Neuronal stem cell (in vitro differentiated cells): Measurements from ENCODE around the gene KDM4C.

ENCODE experiments used
- DNase-seq: peaks from one replicate; pipeline ENCODE4 v3.0.0-alpha.2; 2013; ENCODE audit warnings: low spot score
- H2AFZ ChIP-seq: one replicate; pipeline ENCODE4 v1.6.1; 2013; ENCODE audit warnings: mild to moderate bottlenecking, low read length, inconsistent platforms
- H2AK5ac ChIP-seq: 2 replicates; pipeline ENCODE4 v1.6.1; 2013; ENCODE audit warnings: low read depth, mild to moderate bottlenecking, inconsistent platforms, low read length, moderate library complexity, mixed read lengths
- H2BK120ac ChIP-seq: 2 replicates; pipeline ENCODE4 v1.6.1; 2013; ENCODE audit warnings: low read depth, mild to moderate bottlenecking, inconsistent platforms, low read length, moderate library complexity, mixed read lengths
- H2BK12ac ChIP-seq: one replicate; pipeline ENCODE4 v1.6.1; 2013; ENCODE audit warnings: low read length, inconsistent platforms
- H2BK15ac ChIP-seq: 2 replicates; pipeline ENCODE4 v1.6.1; 2013; ENCODE audit warnings: mild to moderate bottlenecking, low read length, inconsistent platforms, mixed read lengths
- H2BK5ac ChIP-seq: one replicate; pipeline ENCODE4 v1.6.1; 2013; ENCODE audit warnings: inconsistent platforms, mild to moderate bottlenecking, low read length, moderate library complexity
- H3K14ac ChIP-seq: one replicate; pipeline ENCODE4 v1.6.1; 2013; ENCODE audit warnings: low read length, inconsistent platforms
- H3K18ac ChIP-seq: 2 replicates; pipeline ENCODE4 v1.6.1; 2013; ENCODE audit warnings: low read length, inconsistent platforms
- H3K23ac ChIP-seq: 2 replicates; pipeline ENCODE4 v1.6.1; 2013; ENCODE audit warnings: low read depth, mild to moderate bottlenecking, mixed read lengths, low read length, inconsistent platforms; ENCODE audit not compliant: poor library complexity
- H3K27ac ChIP-seq: replicated peaks from 3 replicates; pipeline ENCODE4 v1.5.1; 2013; ENCODE audit warnings: low read length, inconsistent platforms
- H3K27me3 ChIP-seq, 3 experiments: 2 replicates each; pipeline ENCODE4 v1.6.1; 2013; ENCODE audit warnings: low read length in 3 of 3, mild to moderate bottlenecking in 2 of 3, inconsistent platforms in 1 of 3, low read depth in 1 of 3, mixed read lengths in 1 of 3, moderate library complexity in 1 of 3; ENCODE audit not compliant: control insufficient read depth in 3 of 3, insufficient read depth in 3 of 3
- H3K36me3 ChIP-seq, 2 donors: replicated peaks in 1 of 2; 2 replicates each; pipeline ENCODE4 v1.6.1; 2013; ENCODE audit warnings: low read length in 2 of 2; ENCODE audit not compliant: control insufficient read depth in 2 of 2, insufficient read depth in 2 of 2
- H3K4ac ChIP-seq: 2 replicates; pipeline ENCODE4 v1.6.1; 2013; ENCODE audit warnings: inconsistent platforms, mild to moderate bottlenecking, low read length, moderate library complexity
- H3K4me1 ChIP-seq, 2 donors: 1 replicate in 1 of 2; 2 replicates in 1 of 2; pipeline ENCODE4 v1.6.1; 2013; ENCODE audit warnings: low read length in 2 of 2, low read depth in 1 of 2; ENCODE audit not compliant: control insufficient read depth in 2 of 2, insufficient read depth in 1 of 2
- H3K4me2 ChIP-seq: one replicate; pipeline ENCODE4 v1.6.1; 2013; ENCODE audit warnings: mild to moderate bottlenecking, low read length, inconsistent platforms; ENCODE audit not compliant: insufficient read depth, poor library complexity, severe bottlenecking
- H3K4me3 ChIP-seq, 2 donors: 2 replicates each; pipeline ENCODE4 v1.5.1; 2013; ENCODE audit warnings: low read length in 2 of 2, mild to moderate bottlenecking in 2 of 2, inconsistent platforms in 1 of 2, moderate library complexity in 1 of 2
- H3K79me1 ChIP-seq: one replicate; pipeline ENCODE4 v1.6.1; 2013; ENCODE audit warnings: low read depth, mild to moderate bottlenecking, inconsistent platforms, low read length, moderate library complexity
- H3K9ac ChIP-seq: one replicate; pipeline ENCODE4 v1.6.1; 2013; ENCODE audit warnings: mild to moderate bottlenecking, low read depth, low read length, inconsistent platforms; ENCODE audit not compliant: poor library complexity
- H3K9me3 ChIP-seq, 2 donors: replicated peaks in 1 of 2; 2 replicates each; pipeline versions ENCODE3 to v1.6.1; 2013; ENCODE audit warnings: low read length in 2 of 2, mild to moderate bottlenecking in 2 of 2, inconsistent platforms in 1 of 2, low read depth in 1 of 2, mixed read lengths in 1 of 2, moderate library complexity in 1 of 2; ENCODE audit not compliant: control insufficient read depth in 2 of 2, insufficient read depth in 1 of 2
- H4K8ac ChIP-seq: one replicate; pipeline ENCODE4 v1.6.1; 2013; ENCODE audit warnings: low read depth, mild to moderate bottlenecking, inconsistent platforms, low read length, moderate library complexity
- H4K91ac ChIP-seq: one replicate; pipeline ENCODE4 v1.6.1; 2013; ENCODE audit warnings: low read length, low read depth, mild to moderate bottlenecking, inconsistent platforms; ENCODE audit not compliant: poor library complexity
- WGBS, 2 donors: extraction: QIAGEN DNeasy Blood & Tissue Kit; methylation state at CpG; one replicate each; pipeline ENCODE4 v1.1.7; 2013; ENCODE audit warnings: missing lambda C conversion rate in 2 of 2, mixed read lengths in 1 of 2; ENCODE audit not compliant: insufficient read length in 2 of 2, insufficient replicate concordance in 1 of 2; ENCODE audit errors: extremely low coverage in 2 of 2; 5-methylcytosine and 5-hydroxymethylcytosine counted together

KDM4C gene

DNA sequence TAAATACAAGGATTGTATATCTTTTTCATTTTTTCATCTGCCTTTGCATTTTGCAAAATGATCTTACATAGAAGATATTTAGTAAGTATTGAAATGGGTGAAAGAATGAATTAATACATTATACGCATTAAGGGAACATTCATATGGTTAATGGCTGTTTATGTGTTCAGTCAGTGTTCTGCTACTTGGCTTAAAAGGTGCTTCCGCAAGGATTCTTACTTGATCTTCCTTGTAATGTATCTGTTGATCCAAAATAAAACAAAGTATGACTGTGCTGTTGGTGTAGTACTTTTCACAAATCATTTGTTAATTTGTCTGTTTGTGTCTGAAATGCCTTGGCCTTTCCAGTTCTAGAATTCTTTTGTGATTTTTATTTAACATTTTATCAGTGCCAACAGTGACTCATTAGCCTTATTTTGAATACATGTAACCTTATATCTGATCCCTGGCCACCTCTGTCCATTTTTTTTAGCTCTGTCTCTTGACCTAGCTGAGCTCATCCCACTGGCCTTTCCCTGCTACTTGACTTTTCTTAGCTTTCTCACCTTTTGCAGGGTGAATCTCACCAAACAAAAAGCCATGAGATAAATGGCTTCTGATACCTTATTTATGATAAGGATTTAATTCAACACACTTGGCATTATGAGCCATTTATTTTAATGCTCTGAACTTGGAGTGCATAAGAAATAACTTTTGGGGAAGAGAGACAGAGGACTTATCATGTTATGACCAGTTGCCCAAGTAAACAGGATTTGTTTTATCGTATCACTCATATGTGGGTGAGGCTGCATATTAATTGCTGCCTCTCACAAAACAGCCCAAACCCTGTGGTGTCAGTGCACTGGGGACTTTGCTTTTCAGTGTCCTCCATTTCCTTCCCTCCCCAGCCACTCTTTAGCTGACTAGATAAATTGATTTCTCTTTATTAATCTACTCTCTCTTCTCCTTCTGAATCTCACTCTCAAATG is 340.3 kb downstream of the KDM4C start:
- WGBS, 2 donors: no CpG with 5 or more reads among the region's 3 CpGs
- Histone ChIP-seq H2BK120ac (no peak overlapping the region), H3K14ac (no peak overlapping the region)

DNA sequence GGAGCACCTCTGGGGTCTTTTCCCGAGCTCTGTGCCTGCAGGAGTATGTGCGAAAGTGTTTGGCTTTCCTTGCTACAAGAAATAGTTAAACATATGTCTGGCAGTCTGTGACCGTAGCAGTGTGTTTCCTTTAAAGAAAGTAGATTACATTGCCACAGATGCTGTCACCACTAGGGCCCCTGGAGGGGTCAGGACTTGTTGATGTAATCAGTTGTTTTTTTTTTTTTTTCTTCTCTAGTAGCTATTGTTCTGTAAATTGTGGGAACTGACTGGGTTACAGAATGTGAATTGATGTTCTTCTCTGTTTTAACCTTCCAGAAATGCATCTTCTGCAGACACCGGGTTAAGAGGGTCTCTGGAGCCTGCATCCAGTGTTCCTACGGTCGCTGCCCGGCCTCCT is 345.6 kb downstream of the KDM4C start:
- no peaks in the 10 kb centered on the region for H3K27me3 ChIP-seq
- DNase-seq: no peak
- H2AFZ ChIP-seq: no peak overlapping the region
- H3K23ac ChIP-seq: no peak overlapping the region
- no peak overlapping the region for H2BK120ac ChIP-seq
- no peak overlapping the region for H2BK12ac ChIP-seq
- no peaks in the 10 kb centered on the region for H3K36me3 ChIP-seq
- H3K9me3 ChIP-seq: peaks cover 0 to 4% of the 10 kb centered on the region in 2 donors
- H3K4me2 ChIP-seq: no peak overlapping the region
- no peak overlapping the region for H3K4me3 ChIP-seq
- H2BK5ac ChIP-seq: no peak overlapping the region
- no peak overlapping the region for H3K18ac ChIP-seq
- H3K4me1 ChIP-seq: no peaks in the 10 kb centered on the region
- H3K79me1 ChIP-seq: no peaks in the 10 kb centered on the region
- H3K27ac ChIP-seq: no peak overlapping the region
- WGBS, 2 donors: no CpG with 5 or more reads among the region's 7 CpGs
- H3K14ac ChIP-seq: no peak overlapping the region
- H2AK5ac ChIP-seq: no peak overlapping the region
- H4K8ac ChIP-seq: no peak overlapping the region
- no peak overlapping the region for H4K91ac ChIP-seq
- H3K4ac ChIP-seq: no peak overlapping the region
- no peak overlapping the region for H2BK15ac ChIP-seq
- no peak overlapping the region for H3K9ac ChIP-seq

More for the DNA sequence above, 340.3 kb downstream of the KDM4C start:
- no peak overlapping the region for H3K9ac ChIP-seq
- H2BK5ac ChIP-seq: no peak overlapping the region
- no peak overlapping the region for H3K18ac ChIP-seq
- no peak for DNase-seq
- no peak overlapping the region for H3K23ac ChIP-seq
- H4K8ac ChIP-seq: no peak overlapping the region
- no peak overlapping the region for H2AFZ ChIP-seq
- no peak overlapping the region for H4K91ac ChIP-seq
- H3K36me3 ChIP-seq: no peaks in the 10 kb centered on the region
- no peak overlapping the region for H2AK5ac ChIP-seq
- no peak overlapping the region for H3K4ac ChIP-seq
- H3K9me3 ChIP-seq: no peaks in the 10 kb centered on the region
- no peak overlapping the region for H3K27ac ChIP-seq
- no peak overlapping the region for H2BK15ac ChIP-seq
- H3K4me2 ChIP-seq: no peak overlapping the region
- no peak overlapping the region for H3K4me3 ChIP-seq
- H3K79me1 ChIP-seq: no peaks in the 10 kb centered on the region
- H3K4me1 ChIP-seq: peaks cover 0 to 7% of the 10 kb centered on the region in 2 donors
- no peaks in the 10 kb centered on the region for H3K27me3 ChIP-seq
- H2BK12ac ChIP-seq: no peak overlapping the region

DNA sequence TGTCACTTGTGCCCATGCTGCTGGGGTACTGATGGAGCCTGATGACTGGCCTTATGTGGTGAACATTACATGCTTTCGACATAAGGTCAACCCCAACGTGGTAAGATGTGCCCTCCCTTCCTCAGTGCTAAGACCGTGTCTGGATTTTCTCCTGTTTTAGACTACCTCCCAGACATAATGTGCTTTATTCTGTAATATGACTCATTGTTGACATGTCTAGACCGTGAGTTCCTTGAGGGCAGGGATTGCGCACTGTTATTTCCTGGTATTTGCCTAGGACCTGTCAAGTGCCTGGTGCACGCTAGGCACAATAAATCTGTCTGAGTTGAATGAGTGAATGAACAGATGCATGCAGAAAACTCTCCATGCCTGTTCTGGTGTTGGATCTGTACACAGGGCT is 346.0 kb downstream of the KDM4C start:
- Histone ChIP-seq H2AFZ (no peak overlapping the region), H3K4me1 (no peaks in the 10 kb centered on the region), H2AK5ac (no peak overlapping the region), H3K23ac (no peak overlapping the region), H2BK5ac (no peak overlapping the region), H3K36me3 (no peaks in the 10 kb centered on the region), H3K9ac (no peak overlapping the region), H2BK120ac (no peak overlapping the region), H3K4ac (no peak overlapping the region), H3K4me3 (no peak overlapping the region), H2BK12ac (no peak overlapping the region), H4K91ac (no peak overlapping the region), H3K14ac (no peak overlapping the region), H3K27me3 (no peaks in the 10 kb centered on the region), H3K27ac (no peak overlapping the region), H3K9me3 (peaks cover 0 to 4% of the 10 kb centered on the region in 2 donors), H3K79me1 (no peaks in the 10 kb centered on the region), H4K8ac (no peak overlapping the region), H3K18ac (no peak overlapping the region), H2BK15ac (no peak overlapping the region), H3K4me2 (no peak overlapping the region)
- no CpG with 5 or more reads among the region's 6 CpGs for WGBS, 2 donors
- DNase-seq: no peak

DNA sequence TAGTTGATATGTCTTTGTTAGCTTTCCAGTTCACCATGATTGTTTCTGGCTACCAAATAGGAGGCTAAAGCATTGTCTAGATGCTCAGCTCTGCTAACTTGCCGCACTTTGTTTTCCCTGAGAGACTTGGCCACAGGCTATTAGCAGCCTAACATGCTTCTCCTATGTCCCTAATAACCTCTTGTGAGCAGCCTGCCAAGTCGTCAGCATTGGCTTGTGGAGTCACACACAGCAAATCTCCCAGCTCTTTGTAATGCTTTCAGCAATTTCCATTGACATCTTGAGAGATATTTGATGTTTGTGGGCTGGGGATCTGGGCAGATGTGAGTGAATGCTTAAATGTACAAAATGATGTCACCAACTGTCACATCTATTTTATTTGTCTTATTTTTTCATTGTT is 346.9 kb downstream of the KDM4C start:
- Histone ChIP-seq H3K14ac (no peak overlapping the region), H3K4me1 (no peaks in the 10 kb centered on the region), H3K79me1 (no peaks in the 10 kb centered on the region), H2AK5ac (no peak overlapping the region), H2BK15ac (no peak overlapping the region), H2BK5ac (no peak overlapping the region), H4K8ac (no peak overlapping the region), H3K4me3 (no peak overlapping the region), H3K4ac (no peak overlapping the region), H3K9me3 (peaks cover 0 to 4% of the 10 kb centered on the region in 2 donors), H3K4me2 (no peak overlapping the region), H3K18ac (no peak overlapping the region), H2BK12ac (no peak overlapping the region), H3K36me3 (no peaks in the 10 kb centered on the region), H3K27me3 (no peaks in the 10 kb centered on the region), H2BK120ac (no peak overlapping the region), H4K91ac (no peak overlapping the region), H3K9ac (no peak overlapping the region), H3K27ac (no peak overlapping the region), H3K23ac (no peak overlapping the region), H2AFZ (no peak overlapping the region)
- no peak for DNase-seq
- no CpG with 5 or more reads among the region's 2 CpGs for WGBS, 2 donors
